ENCODE measurements around the gene ZNF423. TPM values are rescaled to one million over a fixed set of nuclear protein-coding genes. Genes with fewer than 3 reads are reported as not detected.

ZNF423 gene
- total RNA-seq, 1 donor from 2014 or later, result 0.35 TPM

DNA sequence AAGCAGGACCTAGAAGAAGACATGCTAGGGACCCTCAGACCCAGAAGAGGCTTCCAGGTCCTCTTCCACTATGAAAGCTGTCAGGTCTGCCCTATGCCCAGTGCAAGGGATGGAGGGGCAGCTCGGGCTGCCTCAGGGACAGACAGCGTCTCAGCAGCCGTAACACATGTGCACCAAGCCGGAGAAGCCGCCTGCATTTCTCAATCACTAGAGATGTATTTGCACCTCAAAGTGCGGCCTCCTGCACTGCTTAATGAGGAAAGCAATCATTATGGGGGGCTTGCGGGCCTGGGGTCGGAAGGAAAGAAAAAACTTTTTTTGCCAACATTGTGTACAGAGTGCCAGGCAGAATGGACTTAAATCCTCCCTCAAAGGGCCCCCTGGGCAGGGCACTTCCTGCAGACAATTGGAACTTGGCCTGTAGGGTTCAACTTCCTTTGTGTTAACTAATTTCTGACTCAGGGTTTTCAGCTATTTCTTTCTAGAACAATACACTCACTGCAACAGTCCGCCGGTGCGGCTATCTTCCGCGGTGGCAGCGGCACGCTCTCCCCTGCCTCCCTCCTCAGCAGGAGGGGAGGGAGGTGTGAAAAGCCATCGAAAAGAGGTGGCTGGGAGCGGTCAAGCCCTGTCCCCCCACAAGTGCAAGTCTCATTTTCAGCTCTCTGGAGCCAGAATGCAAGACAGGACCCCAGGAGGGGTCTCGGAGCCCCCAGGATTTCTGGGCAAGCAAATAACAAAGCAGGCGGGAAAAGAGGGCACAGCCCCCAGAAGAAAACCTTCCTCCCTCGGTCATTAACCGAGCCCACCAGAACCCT lies 101.2 kb downstream of the ZNF423 start:
- DNase-seq (ENCODE audit: low read depth), result peak; percentile 30

DNA sequence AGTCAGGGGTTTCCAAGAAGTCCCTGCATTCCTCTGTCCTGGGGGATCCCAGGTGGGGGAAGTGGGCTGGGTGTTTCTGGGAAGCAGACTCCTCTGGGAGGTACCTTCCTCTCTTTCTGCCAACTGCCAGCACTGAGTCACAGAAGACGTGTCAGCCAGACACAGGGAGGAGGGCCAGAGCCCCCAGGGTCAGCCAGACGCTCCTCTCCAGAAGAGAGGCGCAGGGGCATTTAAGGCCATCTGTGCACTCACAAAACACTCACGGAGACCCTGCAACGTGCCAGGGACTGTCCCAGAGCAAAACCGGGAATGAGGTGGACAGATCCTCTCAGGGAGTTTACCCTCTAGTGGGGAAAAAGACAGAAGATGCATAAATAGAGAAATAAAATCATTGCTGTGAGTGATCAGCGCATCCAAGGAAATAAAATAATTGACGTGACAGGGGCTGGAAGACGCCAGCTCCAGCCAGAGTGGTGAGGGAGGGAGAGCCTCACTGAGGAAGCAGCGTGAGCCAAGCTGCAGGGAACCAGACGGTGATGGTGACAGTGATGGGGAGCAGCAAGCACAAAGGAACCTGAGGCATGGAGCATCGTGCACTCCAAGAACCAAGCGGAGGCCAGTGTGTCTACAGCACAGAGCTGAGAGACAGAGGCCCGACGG lies 105.4 kb downstream of the ZNF423 start:
- no peak for DNase-seq (ENCODE audit: low read depth)

- DNase-seq (ENCODE audit: low read depth), result no peak
Observed at GRCh38 chr16:49749816-49750215, 106.1 kb downstream of the ZNF423 start.

- DNase-seq (ENCODE audit: low read depth), result peak; percentile 2
Observed at GRCh38 chr16:49748322-49748721, 107.6 kb downstream of the ZNF423 start.

GRCh38 chr16:49747654-49748053 lies 108.3 kb downstream of the ZNF423 start:
- DNase-seq (ENCODE audit: low read depth), result no peak

DNA sequence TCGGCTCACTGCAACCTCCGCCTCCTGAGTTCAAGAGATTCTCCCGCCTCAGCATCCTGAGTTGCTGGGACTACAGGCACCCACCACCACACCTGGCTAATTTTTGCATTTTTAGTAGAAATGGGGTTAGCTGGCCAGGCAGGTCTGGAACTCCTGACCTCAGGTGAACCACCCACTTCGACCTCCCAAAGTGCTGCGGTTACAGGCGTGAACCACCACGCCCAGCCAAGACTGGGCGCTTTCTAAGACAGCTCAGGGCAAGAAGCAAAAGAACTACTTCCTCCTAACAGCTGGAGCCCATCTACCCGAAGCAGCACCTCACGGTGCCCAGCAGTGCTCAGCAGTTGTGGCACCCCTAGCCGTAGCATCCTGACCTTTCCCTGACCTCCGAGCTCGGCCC lies 109.4 kb downstream of the ZNF423 start:
- DNase-seq (ENCODE audit: low read depth), result no peak

DNA sequence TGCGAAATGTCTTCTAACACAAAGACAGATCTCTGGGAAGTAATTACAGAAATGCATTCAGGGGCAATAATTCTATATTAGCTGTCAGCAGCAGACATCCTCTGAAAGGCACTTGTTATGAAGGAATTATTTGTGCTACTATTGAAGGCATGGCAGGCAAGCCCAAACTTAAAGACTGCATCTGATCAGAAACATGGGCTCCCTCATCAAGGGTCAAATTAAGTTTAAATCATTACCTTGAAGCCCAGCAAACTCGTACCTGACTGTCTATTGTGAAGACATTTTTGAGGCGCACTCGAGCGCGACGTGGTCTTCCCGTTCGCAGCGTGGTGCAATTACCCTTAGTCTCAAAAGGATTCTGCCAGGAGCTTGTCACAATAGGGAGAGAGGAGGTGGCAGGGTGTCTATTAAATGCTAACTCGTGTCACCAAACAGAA lies 110.6 kb downstream of the ZNF423 start:
- DNase-seq (ENCODE audit: low read depth), result no peak

DNA sequence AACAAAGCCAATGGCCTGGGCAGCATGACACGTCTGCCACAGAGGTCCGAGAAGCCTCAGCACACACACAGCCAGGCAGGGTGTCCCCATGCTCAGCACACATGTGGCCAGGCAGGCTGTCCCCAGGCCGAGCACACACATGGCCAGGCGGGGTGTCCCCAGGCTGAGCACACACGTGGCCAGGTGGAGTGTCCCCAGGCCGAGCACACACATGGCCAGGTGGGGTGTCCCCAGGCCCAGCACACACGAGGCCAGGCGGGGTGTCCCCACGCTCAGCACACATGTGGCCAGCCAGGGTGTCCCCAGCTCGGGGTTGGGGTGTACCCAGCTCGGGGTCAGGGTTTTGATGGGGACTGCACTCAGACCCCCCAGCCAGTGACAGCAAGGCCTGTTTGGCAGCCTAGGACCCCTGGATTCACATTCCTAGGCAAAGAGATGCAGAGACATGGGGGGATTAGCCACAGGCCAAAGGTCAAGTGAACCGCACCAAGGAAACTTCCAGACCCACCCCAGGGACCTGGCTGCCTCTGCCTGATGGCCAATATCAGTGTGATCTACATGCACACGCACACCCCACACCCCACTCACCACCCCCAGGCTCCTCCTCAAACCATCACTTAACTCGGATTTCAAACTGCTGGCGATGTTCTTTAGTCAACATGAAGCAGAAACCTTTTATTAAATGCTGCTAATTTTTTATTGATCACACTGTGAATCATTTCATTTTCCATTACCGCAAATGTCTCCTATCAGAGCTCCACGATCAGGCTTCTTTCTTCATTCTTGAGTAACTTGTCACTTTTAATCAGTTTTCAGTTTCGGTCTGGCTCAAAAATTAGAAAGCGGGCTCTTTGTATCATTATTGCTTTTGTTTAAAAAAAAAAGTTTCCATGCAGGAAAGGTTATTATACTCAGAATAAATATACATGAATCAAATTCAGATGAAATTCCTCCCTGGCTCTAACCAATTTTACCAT lies 111.4 kb downstream of the ZNF423 start:
- no peak for DNase-seq (ENCODE audit: low read depth)

GRCh38 chr16:49743658-49744057 lies 112.3 kb downstream of the ZNF423 start:
- no peak for DNase-seq (ENCODE audit: low read depth)

GRCh38 chr16:49743203-49743464 lies 112.8 kb downstream of the ZNF423 start:
- DNase-seq (ENCODE audit: low read depth), result no peak

DNA sequence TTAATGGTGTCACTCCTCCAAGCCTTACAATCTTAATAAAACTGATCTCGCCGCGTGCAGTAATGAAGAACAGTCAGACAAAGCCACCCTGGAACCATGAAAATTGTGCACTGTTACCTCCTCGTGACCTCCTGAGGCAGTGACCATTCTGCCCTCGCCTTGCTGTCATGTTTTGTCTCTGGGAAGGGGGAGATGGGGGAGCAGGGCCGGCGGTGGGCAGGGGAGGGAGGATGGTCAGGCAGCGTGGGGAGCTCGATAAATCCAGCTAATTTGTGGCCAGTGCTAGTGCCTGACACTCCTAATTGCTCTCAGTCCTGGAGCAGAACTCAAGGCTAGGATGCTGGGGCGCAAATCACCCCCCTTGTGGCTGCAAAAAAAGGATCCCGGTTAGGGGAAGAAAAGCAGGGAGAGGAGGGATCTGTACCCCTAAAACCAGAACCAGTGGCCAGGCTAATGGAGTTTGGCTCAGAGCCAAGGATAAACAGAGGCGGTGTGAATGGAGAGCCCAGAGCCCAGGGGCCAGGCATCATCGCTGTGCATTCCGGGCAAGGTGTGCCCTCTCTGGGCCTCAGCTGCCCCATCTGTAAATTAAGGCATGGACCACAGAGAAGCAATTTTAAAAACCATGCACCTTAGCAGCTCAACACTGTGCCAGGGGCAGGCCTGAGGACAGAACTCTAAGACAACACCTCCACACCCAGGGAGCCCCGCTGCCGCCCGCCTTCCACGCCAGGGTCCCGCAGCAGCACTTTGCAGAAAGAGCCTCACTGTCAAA lies 113.3 kb downstream of the ZNF423 start:
- DNase-seq (ENCODE audit: low read depth), result no peak

DNA sequence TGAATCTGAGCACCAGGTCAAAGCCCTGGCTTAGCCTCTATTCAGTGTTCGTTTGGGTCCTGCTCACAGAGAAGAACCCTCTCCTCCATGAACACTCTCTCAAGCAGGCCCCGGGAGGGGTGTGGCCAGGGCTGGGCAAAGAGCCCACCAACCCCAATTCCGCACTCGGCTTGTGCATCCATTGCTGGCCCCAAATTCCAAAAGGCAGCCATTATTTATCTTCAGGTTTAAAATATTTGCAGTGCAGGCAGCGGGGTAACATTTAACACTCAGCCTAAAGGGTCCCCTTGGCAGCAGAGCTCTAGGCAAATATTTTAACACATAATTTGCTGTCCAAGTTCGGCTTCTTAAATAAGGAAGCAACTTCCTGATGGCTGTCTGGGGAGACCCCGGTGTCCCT lies 115.7 kb downstream of the ZNF423 start:
- DNase-seq (ENCODE audit: low read depth), result no peak

DNA sequence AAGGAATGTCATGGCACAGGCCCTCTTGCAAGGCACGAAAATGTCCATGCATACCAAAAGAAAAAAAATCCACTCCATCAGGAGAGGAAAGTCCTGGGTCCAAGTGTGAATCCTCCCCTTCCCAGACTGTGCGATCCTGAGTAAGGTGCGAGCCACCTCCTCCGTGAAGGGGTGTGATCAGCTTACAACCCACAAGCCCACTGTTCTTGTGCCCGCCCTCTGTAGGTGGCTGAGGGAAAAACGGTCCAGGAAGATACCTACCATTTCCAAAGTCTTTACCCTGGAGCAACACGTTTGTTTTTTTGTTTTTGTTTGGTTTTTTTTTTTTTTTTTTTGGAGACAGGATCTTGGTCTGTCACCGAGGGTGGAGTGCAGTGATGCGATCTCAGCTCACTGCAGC lies 116.5 kb downstream of the ZNF423 start:
- DNase-seq (ENCODE audit: low read depth), result no peak

- no peak for DNase-seq (ENCODE audit: low read depth)
Observed at GRCh38 chr16:49738832-49739231, 117.1 kb downstream of the ZNF423 start.

- DNase-seq (ENCODE audit: low read depth), result no peak
Observed at GRCh38 chr16:49738001-49738400, 117.9 kb downstream of the ZNF423 start.

DNA sequence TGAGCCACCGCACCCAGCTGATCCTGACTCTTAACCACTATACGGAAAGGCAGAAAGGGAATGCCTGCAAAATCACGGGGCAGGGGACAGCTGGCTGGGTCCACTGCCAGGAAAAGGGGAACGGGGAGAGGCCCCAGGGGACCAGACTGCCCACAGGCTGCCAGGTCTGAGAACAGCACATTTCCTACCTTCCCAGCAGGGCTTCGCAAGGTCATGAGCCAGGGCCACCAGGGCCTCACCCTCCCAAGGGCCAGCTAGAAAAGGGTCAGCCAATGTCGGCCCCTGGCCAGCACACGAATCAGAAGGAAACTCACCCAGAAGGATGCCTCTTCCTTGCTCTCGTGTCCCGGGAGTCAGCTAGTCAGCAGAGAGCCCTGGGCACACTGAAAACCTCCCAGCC lies 118.4 kb downstream of the ZNF423 start:
- DNase-seq (ENCODE audit: low read depth), result no peak

DNA sequence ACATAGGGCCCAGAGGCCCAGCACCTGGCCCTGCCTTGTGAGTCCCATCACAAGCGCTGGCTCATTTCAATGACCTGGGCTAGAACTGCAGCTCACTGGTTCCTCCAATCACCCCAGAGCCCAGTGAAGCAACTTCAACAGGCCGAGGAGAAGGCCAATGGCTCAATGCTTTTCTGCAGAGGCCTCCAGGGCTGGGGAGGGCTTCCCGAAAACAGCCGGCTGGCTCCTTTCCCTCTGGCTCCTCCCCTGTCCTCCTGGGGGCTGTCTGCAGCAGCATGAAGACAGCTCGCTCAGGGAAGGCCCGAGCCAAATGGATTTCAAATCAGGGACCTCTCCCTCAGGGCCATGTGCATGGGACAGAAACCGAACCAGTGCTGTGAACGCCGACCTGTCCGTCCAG lies 121.6 kb downstream of the ZNF423 start:
- no peak for DNase-seq (ENCODE audit: low read depth)

GRCh38 chr16:49733313-49734009 lies 122.5 kb downstream of the ZNF423 start:
- no peak for DNase-seq (ENCODE audit: low read depth)

- DNase-seq (ENCODE audit: low read depth), result no peak
Observed at GRCh38 chr16:49731911-49732310, 124.0 kb downstream of the ZNF423 start.

DNA sequence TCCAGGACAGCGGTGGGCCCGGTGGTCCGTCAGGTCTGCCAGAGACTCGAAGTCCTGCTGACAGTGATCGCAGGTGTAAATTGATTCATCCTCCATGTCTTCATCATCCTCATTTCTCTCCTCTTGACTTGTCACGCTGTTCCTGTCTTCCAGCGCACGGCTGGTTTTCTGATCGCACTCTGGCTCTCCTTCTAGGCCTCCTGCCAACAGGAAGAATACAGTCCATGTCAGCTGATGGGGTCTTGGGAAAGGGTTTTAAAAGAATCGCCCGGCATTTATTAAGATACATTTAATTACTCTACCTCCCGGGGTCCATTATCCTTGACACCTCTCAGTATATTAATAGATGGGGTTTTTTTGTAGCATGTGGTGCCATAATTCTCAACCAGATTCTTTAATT lies 125.1 kb downstream of the ZNF423 start:
- no peak for DNase-seq (ENCODE audit: low read depth)

DNA sequence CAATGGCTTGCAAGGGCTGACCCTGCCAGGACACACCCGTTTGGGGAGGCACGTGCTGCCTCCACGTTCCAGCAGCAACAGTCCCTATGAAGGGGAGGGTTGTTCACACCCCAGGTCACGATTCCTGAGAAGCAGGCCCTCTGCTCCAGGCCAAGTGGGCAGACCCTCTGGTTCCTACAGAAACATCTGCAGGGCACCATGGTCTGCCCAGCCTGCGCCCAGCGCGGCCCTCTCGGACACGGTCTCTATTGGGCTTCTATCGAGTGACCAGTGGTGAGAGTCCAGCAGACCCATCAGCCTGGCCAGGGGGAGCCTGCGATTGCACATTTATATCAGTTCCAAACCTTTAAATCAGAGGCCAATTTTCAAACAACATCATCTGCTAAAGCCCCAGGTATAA lies 128.3 kb downstream of the ZNF423 start:
- no peak for DNase-seq (ENCODE audit: low read depth)

Data from renal cortical epithelial cell (primary cell).